Neural cell (in vitro differentiated cells): ENCODE measurements around the gene C17orf78.

Source experiments
- CTCF ChIP-seq: fragments of 450-650 bp; IDR thresholded peaks from 2 replicates; pipeline ENCODE4 v1.5.1; 2014; ENCODE audit warnings: antibody characterized with exemption, mild to moderate bottlenecking, moderate library complexity; ENCODE audit not compliant: poor library complexity, severe bottlenecking
- EP300 ChIP-seq: fragments of 450-650 bp; conservative IDR thresholded peaks from 2 replicates; pipeline ENCODE4 v1.6.1; 2014; ENCODE audit warnings: antibody characterized with exemption, mild to moderate bottlenecking, moderate library complexity; ENCODE audit not compliant: poor library complexity, severe bottlenecking
- EZH2 ChIP-seq: fragments of 200-600, 300-800 bp; shearing (Covaris generic), sonication (generic); IDR thresholded peaks from 2 replicates; pipeline ENCODE4 v1.6.1; 2014; ENCODE audit warnings: antibody characterized with exemption, low read length, borderline replicate concordance, mild to moderate bottlenecking; ENCODE audit not compliant: insufficient read depth, poor library complexity, severe bottlenecking
- MXI1 ChIP-seq: fragments of 450-650 bp; conservative IDR thresholded peaks from 2 replicates; pipeline ENCODE4 v1.6.1; 2014; ENCODE audit warnings: antibody characterized with exemption, mild to moderate bottlenecking; ENCODE audit not compliant: poor library complexity, severe bottlenecking
- POLR2AphosphoS5 ChIP-seq: IDR thresholded peaks from 2 replicates; pipeline ENCODE4 v1.6.1; 2012
- RAD21 ChIP-seq: fragments of 450-650 bp; conservative IDR thresholded peaks from 2 replicates; pipeline ENCODE4 v1.6.1; 2014; ENCODE audit warnings: antibody characterized with exemption, mild to moderate bottlenecking, moderate library complexity
- REST ChIP-seq: IDR thresholded peaks from 2 replicates; pipeline ENCODE4 v1.6.1; 2012; ENCODE audit warnings: borderline replicate concordance
- SMC3 ChIP-seq: fragments of 450-650 bp; conservative IDR thresholded peaks from 2 replicates; pipeline ENCODE4 v1.6.1; 2014; ENCODE audit warnings: antibody characterized with exemption, mild to moderate bottlenecking, moderate library complexity; ENCODE audit not compliant: poor library complexity
- TAF1 ChIP-seq: IDR thresholded peaks from 2 replicates; pipeline ENCODE4 v1.6.1; 2012; ENCODE audit warnings: low read depth

GRCh38 chr17:37338847-37339246 lies 36.9 kb upstream of the C17orf78 start:
- TF ChIP-seq CTCF (no peak), RAD21 (no peak), EP300 (no peak), POLR2AphosphoS5 (no peak), EZH2 (no peak), REST (no peak), TAF1 (no peak), MXI1 (no peak), SMC3 (no peak)
